Glutamatergic neuron (in vitro differentiated cells): ENCODE results near the gene GSG1L. TPM values are rescaled to one million over a fixed set of nuclear protein-coding genes. Genes with fewer than 3 reads are reported as not detected.

Source experiments
- DNase-seq: peaks from one replicate; pipeline ENCODE4 v3.0.0; 2022
- H3K27ac Mint-ChIP-seq: one replicate; pipeline ENCODE4 v1.8.0; 2020; ENCODE audit warnings: mild to moderate bottlenecking, mixed read lengths, inconsistent platforms; ENCODE audit not compliant: unreplicated experiment
- H3K27me3 Mint-ChIP-seq: one replicate; pipeline ENCODE4 v1.8.0; 2020; ENCODE audit warnings: mild to moderate bottlenecking, moderate library complexity, mixed read lengths, inconsistent platforms; ENCODE audit not compliant: unreplicated experiment
- H3K36me3 Mint-ChIP-seq: one replicate; pipeline ENCODE4 v1.8.0; 2020; ENCODE audit warnings: mild to moderate bottlenecking, mixed read lengths, inconsistent platforms; ENCODE audit not compliant: unreplicated experiment
- H3K4me1 Mint-ChIP-seq: one replicate; pipeline ENCODE4 v1.8.0; 2020; ENCODE audit warnings: mild to moderate bottlenecking, low read depth, mixed read lengths, inconsistent platforms; ENCODE audit not compliant: unreplicated experiment
- H3K4me3 Mint-ChIP-seq: one replicate; pipeline ENCODE4 v1.8.0; 2020; ENCODE audit warnings: mild to moderate bottlenecking, mixed read lengths, inconsistent platforms; ENCODE audit not compliant: unreplicated experiment
- H3K9me3 Mint-ChIP-seq: one replicate; pipeline ENCODE4 v1.8.0; 2020; ENCODE audit warnings: mild to moderate bottlenecking, moderate library complexity, mixed read lengths, inconsistent platforms; ENCODE audit not compliant: unreplicated experiment
- CTCF ChIP-seq: fragments of 200-600 bp; sonication (generic); IDR thresholded peaks from one replicate; pipeline ENCODE4 v1.5.0; 2021; ENCODE audit not compliant: partially characterized antibody, unreplicated experiment
- total RNA-seq: library from RNA; stranded (reverse); fragmentation: NEBNext Ultra II Directional; extraction: Animal tissue kit (Norgen Biotek cat#: 25700); gene quantifications from one replicate; pipeline ENCODE4 v1.2.1, GENCODE V29; 2021; ENCODE audit not compliant: unreplicated experiment

The GSG1L gene
- total RNA-seq, 1 donor from 2014 or later = 0.91 TPM

GRCh38 chr16:27906883-27907282, 156.6 kb downstream of the GSG1L start:
- H3K9me3 Mint-ChIP-seq = peaks cover 7% of the 10 kb centered on the region
- DNase-seq = no peak
- no peaks in the 10 kb centered on the region for H3K36me3 Mint-ChIP-seq
- no peak overlapping the region for H3K4me3 Mint-ChIP-seq
- peaks cover 37% of the 10 kb centered on the region for H3K4me1 Mint-ChIP-seq
- peaks cover 3% of the 10 kb centered on the region for H3K27me3 Mint-ChIP-seq
- no peak for TF ChIP-seq CTCF
- no peak overlapping the region for H3K27ac Mint-ChIP-seq

GRCh38 chr16:27903046-27903655, 160.4 kb downstream of the GSG1L start:
- H3K36me3 Mint-ChIP-seq = no peaks in the 10 kb centered on the region
- TF ChIP-seq CTCF = no peak
- no peak overlapping the region for H3K27ac Mint-ChIP-seq

GRCh38 chr16:27902551-27902950, 161.0 kb downstream of the GSG1L start:
- Mint-ChIP-seq H3K36me3 (no peaks in the 10 kb centered on the region), H3K27me3 (peaks cover 2% of the 10 kb centered on the region), H3K27ac (no peak overlapping the region), H3K9me3 (peaks cover 3% of the 10 kb centered on the region), H3K4me3 (no peak overlapping the region), H3K4me1 (peaks cover 20% of the 10 kb centered on the region)
- no peak for TF ChIP-seq CTCF
- DNase-seq = no peak

More at GRCh38 chr16:27903046-27903655, 160.4 kb downstream of the GSG1L start:
- DNase-seq = no peak
- Mint-ChIP-seq H3K4me3 (no peak overlapping the region), H3K27me3 (peaks cover 2% of the 10 kb centered on the region), H3K9me3 (peaks cover 3% of the 10 kb centered on the region), H3K4me1 (peaks cover 26% of the 10 kb centered on the region)

GRCh38 chr16:27901956-27902355, 161.6 kb downstream of the GSG1L start:
- peaks cover 2% of the 10 kb centered on the region for H3K27me3 Mint-ChIP-seq
- no peak overlapping the region for H3K4me3 Mint-ChIP-seq
- no peak for DNase-seq
- no peak for TF ChIP-seq CTCF
- H3K9me3 Mint-ChIP-seq = peaks cover 5% of the 10 kb centered on the region
- no peak overlapping the region for H3K27ac Mint-ChIP-seq
- peaks cover 16% of the 10 kb centered on the region for H3K4me1 Mint-ChIP-seq
- H3K36me3 Mint-ChIP-seq = no peaks in the 10 kb centered on the region

GRCh38 chr16:27899736-27900135, 163.8 kb downstream of the GSG1L start:
- peaks cover 14% of the 10 kb centered on the region for H3K4me1 Mint-ChIP-seq
- no peak for TF ChIP-seq CTCF
- no peak overlapping the region for H3K4me3 Mint-ChIP-seq
- H3K36me3 Mint-ChIP-seq = no peaks in the 10 kb centered on the region
- peaks cover 2% of the 10 kb centered on the region for H3K27me3 Mint-ChIP-seq
- H3K27ac Mint-ChIP-seq = no peak overlapping the region
- peaks cover 5% of the 10 kb centered on the region for H3K9me3 Mint-ChIP-seq
- no peak for DNase-seq
